Measurements from ENCODE around the gene AHNAK. TPM values are rescaled to one million over a fixed set of nuclear protein-coding genes. Genes with fewer than 3 reads are reported as not detected.
A peak's percentile ranks its signal among the peaks of the same experiment; 100 is the strongest.

The AHNAK gene
- total RNA-seq, 1 donor from 2014 or later, result 909 TPM

DNA sequence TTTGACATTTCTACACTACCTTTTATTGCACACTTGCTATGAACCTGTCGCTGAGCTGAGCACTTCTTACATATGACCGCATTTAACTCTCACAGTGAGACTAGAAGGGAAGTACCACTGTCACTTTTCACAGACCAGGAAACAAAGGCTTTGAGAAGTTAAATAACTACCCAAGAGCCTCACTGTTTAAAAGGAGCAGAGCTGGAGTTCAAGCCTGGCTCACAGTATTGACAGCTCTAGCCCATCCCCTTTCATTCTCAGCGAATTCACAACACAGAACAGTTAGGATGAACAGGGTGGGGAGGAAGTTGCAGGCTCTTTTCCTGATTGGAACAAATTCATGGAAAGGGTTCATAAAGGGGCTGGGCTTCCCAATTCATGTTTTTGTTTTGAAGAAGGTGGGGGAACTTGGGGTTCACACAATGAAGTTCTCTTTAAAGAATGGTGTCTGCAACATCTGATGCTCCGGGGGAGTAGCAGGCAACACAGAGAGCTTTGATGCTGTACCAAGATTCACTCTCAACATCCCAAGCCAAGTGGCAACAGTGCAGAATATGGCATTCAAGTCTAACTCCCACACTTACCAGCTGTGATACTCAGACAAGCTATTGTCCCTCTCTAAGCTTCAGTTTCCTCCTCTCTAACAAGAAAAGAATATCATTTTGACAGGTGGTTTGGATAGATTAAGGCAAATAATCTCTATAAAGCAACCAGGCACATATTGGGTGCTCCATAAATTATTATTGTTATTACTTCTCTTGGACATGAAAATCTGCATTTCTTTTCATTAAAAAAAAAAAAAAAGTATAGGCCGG is 110.6 kb downstream of the AHNAK start:
- no peak for DNase-seq

DNA sequence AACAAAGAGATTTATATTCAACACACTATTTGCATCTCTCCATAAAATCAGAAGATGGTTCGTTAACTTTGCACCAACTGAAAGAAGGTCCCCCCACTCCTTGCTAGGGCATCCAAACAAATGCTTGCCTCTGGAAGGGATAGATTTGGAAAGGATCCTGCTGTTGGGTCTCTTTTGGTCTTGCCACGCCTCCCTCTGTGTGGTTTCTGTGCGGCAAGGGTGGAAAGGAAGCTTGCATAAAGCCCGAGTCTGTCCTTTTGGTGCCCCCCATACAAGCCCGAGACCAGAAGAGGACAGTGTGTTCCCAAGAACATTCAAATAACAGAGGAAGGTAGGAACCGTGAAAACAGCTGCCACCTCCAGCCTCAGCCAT is 112.7 kb downstream of the AHNAK start:
- DNase-seq, result no peak

DNA sequence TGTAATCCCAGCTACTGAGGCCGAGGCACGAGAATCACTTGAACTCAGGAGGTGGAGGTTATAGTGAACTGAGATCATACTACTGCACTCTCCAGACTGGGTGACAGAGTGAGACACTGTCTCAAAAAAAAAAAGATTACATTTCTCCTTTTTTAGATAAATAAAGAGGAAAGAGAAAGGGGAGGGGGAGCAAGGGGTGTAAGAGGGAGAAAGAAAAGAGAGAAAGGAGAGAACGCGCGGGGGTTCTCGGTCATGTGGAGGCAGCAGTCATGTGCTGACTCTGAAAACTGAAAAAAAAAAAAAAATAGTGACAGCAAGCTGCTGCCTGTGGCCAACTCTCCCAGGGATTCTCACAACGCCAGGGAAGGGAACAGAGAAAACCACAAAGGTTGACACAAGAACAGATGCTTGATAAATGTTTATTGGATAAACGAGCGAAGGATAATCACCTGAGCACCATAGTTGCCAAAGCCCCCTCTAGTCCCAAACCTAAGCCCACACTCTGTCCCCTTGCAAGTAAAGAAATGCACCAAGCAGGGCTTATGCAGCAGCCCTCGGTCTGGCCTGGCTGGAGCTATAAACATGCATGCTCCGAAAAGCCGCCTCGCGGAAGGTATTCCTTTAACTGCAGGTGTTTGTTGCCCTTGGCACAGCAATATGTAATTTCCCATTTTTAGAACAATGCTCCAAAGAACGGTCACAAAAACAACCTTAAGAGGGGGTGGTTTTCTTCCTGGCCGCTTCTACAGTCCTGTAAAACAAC is 113.3 kb downstream of the AHNAK start:
- no peak for DNase-seq

DNA sequence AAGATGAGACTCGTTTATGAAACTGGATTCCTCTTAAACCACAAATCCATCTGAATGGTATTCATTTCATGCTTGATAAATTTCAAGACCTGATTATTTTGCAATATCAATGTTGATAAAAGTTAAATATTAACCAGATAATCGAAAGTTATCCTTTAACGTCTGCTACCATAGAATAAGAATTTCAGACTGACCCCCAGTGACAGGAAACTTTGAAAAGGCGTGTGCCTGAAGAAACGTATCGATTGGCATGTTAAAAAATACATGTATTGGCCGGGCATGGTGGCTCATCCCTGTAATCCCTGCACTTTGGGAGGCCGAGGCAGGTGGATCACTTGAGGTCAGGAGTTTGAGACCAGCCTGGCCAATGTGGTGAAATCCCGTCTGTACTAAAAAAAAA is 113.9 kb downstream of the AHNAK start:
- no peak for DNase-seq

DNA sequence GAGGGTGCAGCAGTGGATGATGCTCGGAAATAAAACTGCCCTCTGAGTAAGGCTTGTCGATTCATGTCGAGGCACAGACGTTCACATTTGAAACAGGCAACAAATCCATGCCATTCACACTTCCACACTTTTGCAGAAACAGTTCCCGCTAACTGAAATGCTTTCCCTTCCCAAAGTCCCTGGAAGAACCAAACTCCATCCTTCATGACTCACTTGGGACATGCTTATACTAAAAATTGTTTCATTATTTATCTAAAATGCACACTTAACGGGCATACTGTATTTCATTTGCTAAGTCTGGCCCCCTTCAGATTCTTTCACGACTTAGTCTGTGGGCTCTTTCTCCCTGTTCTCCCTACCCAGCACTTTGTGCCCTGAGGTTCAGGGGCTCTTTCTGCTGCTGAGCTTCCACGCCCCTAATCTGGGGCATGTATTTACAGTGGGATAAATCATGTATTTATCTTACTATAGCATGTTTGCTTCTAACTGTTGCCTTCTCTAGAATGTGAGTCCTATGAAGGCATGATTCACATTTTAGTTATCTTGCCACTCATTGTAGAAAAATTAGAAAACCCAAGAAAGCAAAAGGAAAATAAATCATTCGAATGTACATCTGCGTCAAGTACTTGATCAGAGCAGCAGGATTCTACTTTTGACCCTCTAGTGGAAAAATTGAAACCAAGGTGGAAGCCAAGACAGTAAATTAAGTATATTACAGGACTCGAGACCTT is 115.3 kb downstream of the AHNAK start:
- DNase-seq, result no peak

DNA sequence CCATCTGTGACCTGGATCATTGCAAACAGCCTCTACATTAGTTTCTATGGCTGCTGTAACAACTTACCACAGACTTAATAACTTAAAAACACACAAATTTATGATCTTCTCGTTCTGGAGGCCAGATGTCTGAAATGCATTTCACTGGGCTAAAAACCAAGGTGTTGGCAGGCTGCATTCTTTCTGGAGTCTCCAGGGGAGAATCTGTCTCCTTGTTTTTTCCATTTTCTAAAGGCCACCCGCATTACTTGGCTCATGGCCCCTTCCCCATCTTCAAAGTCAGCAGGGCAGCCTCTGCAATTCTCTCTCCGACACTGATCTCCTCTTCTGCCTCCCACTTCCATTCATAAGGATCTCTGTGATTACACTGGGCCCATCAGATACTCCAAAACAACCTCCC is 116.2 kb downstream of the AHNAK start:
- no peak for DNase-seq

DNA sequence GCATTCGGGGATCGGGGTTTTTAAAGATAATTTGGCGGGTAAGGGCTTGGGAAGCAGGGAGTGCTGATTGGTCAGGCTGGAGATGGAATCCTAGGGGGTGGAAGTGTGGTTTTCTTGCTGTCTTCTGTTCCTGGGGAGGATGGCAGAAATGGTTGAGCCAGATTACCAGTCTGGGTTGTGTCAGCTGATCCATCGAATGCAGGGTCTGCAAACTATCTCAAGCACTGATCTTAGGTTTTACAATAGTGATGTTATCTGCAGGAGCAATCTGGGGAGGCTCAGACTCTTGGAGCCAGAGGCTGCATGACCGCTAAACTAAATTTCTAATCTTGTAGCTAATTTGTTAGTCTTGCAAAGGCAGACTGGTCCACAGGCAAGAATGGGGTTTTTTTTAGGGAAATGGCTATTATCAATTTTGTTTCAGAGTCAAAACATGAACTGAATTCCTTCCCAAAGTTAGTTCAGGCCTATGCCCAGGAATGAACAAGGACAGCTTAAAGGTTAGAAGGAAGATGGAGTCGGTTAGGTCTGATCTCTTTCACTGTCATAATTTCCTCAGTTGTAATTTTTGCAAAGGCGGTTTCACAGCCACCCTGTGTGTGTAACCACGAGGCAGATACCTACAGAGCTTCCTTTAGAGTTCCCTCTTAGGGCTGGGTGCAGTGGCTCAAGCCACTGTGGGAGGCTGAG is 117.6 kb downstream of the AHNAK start:
- no peak for DNase-seq

DNA sequence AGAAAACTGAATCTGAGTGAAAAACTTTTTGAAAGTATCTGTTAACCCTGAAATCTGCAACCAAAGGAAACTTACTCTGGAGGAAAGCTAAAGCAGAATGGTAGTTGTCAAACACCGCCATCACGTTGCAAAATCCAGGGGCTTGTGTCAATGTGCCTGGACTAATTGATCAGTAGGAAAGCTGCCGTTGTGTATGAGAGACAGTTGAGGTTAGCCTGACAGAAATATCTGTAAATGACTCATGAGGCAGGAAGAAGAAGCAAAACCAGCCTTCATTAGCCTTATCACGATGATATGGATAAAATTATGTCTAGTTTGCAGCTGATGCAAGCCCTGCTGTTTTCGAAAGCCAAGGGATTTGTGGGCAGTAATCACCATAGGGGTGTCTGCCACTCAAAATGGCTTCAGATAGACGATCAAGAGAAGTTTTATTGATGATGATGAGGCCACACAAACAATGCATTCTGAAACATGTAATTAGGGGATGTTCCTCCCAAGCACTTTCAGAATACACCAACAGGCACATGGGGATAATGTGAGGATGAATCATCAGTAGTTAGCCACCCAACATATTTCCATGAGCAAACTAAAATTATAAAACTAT is 118.9 kb downstream of the AHNAK start:
- DNase-seq, result no peak

DNA sequence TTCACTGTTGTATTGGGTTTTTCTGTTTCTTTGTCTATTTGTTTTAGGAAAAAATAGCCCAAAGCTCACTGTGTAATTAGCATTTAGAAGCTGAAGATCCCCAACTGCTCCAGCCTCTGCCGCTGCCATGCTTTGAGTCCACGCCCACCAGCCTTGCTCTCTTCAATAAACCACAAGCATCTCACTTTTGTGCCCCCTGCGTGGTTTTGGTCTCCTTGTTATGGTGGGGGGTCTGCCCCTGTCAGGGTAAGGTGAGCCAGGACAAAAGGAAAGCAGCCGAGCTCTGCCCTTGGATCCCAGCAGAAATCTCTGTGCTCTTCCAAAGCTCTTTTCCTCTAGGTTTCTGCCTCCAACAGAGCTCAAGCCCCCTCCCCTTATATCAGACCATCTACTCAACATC is 123.6 kb downstream of the AHNAK start:
- DNase-seq, result no peak

DNA sequence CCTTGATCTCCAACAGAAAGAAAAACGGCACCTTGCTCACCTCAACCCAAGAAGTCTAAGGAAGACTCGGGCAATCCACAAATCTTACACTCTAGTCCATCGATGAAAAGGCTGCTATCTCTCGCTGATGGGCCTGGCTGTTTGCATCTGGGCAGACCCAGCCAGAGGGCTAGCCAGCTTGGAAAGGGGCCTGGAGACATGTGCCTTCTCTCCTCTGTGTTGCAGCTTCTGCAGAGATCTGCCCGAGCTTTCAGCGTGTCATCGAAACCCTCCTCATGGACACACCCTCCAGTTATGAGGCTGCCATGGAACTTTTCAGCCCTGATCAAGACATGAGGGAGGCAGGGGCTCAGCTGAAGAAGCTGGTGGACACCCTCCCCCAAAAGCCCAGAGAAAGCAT is 124.6 kb downstream of the AHNAK start:
- peak; percentile 63 for DNase-seq

DNA sequence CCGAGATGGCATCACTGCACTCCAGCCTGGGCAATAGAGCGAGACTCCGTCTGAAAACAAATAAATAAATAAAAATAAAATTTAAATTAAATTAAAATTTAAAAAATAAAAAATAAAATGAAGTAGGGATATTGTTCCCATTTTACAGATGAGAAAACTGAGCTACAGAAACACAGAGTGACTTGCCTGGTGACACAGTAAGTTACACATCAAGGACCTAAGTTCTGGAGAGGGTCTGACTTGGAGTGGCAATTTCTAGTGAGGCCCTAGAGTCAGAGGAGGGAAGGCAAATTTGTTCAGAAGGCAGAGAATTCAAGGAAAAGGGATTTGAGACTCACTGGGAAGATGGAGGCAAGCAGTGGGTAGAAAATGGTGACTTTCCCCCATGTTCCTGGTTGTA is 125.7 kb downstream of the AHNAK start:
- no peak for DNase-seq

DNA sequence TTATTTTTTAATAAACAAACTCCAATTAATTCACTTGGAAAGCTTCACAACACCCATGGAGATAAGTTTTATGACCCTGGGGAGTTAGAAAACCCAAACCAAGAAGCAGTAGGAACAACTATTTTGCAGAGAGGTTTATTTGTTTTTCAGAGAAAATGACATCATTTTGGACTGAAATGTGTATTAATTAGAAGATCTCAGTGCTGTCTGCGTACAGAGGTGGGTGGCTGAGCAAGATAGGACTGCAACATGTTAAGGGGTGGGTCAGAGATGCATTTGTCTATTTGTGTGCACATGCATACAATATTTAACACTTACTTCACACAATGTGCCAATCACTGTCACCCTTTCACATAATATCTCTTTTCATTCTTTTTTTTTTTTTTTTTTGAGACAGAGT is 126.7 kb downstream of the AHNAK start:
- peak; percentile 34 for DNase-seq

DNA sequence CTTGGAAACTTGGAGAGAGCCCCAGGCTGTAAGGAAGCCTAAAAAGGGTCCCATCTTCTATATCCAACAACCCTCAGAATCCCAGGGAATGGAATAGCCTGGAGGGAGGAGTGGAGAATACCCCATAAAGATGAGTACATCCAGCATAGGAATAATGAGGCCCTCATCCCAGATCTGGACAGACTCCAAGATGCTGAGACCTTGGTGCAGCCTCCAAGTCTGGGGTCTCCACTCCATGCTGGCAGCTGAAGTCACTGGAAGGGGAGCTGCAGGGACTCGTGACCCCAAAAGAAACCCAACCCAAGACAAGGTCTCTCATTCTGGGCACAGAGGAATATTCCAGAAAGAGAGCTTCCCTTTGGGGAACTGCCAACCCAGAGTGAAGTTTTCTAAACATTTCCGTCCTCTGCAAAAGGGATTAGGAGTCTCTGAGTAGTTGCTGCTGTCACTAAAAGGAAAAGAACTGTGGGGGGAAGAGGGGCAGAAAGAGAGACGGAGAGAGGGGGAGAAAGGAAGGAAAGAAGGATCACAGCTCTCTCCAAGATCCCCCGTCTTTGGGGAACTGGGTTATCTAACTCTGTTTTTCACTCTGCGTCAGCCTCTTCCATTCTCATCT is 127.2 kb downstream of the AHNAK start:
- peak; percentile 73 for DNase-seq

DNA sequence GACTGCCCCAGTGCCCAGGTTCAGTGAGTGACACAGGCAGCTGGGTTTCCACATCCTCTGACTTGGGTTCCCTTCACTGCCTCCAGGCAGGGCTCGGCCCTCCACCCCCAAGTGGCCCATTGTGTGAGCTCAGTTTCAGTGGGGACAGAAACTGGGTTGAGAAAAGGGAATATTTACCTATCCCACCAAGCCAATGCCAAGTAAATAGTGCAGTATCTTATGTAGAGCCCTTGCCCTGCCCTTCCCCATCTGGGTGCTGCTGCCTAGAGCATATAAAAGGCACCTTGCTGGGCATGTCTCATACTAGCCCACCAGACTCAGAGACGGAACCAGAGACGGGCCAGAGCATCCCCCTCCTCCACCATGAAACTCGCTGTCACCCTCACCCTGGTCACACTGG is 127.9 kb downstream of the AHNAK start, which contains the start of gene SCGB1A1:
Gene SCGB1A1, plus strand, starts transcription at position 301 of the 400 bp plus-strand sequence. Its CDS starts 63 bp downstream, at position 364.
- DNase-seq, result no peak

DNA sequence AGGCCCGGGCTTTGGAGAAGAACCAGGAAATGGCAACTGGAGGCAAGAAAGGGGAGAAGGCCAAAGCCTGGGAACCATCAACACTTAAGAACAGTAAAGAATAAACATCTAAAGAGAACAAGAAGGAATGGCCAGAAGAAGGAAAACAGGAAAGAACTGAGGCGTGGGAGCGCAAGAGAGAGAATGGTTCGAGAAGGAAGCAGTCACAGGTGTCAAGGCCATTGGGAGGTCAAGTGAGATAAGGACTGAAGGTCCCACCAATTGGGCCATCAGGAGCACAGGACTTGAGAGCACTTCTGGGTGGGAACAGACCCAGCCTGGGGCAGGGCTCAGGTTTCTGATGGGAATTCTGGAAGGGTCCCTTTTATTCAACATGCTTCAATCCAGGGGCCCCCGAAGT is 128.5 kb downstream of the AHNAK start:
- DNase-seq, result no peak

DNA sequence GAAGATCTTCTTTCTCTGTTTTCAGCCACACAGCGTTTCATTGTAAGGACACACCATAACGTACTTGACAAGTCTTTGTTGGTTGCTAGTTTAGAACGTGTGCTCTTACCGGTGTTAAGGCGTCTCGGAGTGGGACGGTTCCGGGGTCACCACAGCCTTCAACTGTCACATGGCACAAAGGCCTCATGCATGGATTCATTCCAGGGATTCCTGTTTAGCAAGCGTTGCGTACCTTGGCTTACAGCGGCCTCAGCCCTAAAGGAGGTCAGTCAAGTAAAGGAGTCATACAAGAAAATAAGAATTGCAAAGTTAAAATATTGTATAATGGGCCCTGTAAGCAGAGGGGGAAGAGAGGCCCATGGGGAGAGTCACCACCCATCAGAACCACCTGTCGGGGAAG is 130.0 kb downstream of the AHNAK start:
- DNase-seq, result no peak

DNA sequence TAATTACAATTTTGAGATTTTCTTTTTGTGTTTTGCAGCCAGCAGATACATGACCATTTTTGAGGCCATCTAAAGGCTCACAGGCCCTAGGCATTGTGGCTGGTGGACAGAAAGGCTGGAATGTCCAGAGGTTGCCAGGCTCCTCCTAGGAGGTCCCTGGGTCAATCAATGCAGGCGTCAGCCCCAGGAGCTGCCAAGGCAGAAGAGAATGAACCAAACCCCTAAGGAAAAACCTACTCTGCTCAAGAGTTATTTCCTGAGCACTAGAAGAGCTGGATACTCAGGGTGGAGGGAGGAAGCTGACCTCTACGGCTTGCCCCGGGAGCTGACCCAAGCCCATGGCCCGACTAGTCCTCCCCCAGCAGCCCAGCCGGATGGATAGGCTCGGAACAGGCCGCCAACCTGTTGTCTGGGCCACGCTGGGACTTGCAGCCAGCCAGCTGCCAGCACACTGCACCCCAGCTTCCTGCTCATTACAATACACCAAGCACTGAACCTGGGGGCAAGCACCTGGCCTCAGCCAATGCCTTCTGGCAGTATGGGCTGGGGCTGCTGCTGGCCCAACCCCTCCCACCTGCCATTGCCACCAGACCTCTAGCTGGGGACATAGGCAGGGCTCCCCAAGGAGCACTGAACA is 133.4 kb downstream of the AHNAK start:
- no peak for DNase-seq

DNA sequence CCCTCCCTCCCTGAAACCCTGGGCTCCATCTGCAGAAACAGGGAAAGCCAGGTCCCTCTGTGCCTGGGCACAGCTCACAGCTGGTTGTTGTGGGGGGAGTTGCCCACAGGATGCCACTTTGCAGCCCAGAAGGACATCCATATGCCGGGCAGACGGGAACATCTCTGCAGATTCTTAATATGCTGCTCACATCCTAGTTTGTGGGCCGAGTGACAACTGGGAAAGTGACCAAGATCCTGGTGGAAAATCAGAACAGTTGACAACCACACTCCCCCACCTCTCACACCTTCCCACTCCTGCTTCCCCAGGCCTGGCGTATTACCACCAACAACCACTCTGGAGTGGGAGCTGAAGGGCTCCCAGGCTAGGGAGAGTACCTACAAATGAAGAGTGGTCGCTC is 135.1 kb downstream of the AHNAK start:
- no peak for DNase-seq

DNA sequence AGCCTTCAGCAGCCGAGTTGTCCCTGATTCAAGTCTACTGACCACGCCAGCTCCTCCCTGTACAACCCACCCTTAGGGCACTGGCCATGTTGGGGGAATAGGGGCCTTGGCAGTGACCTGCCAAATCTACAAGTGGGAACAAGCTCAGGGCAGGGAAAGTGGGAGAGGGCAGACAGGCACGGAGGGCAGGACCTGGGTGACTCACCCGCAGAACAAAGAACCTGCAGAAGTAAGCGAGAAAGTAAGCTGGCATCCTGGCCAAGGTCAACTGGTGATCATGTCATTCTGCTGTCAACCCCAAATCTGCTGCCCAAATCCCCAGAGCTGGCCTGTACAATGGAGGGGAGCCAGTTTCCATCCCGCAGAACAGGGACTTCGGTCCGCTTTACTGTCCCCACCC is 135.6 kb downstream of the AHNAK start:
- no peak for DNase-seq

DNA sequence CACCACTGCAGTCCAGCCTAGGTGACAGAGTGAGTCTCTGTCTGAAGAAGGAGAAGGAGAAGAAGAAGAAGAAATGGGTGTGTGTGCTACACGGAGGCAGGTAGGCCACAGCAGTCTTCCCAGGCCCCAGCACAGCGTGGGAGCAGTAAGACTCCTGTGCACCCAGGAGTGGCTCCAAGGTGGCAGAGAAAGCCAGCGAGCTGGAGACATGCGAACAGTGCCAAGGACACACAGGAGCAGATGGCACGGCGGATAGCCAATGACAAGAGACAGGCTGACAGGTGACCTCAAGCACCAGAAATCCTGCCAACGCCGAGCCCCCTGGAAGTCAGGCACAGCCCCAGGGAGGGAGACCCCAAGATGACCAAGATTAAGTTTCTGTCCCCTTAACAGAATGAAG is 136.8 kb downstream of the AHNAK start:
- DNase-seq, result peak; percentile 24

DNA sequence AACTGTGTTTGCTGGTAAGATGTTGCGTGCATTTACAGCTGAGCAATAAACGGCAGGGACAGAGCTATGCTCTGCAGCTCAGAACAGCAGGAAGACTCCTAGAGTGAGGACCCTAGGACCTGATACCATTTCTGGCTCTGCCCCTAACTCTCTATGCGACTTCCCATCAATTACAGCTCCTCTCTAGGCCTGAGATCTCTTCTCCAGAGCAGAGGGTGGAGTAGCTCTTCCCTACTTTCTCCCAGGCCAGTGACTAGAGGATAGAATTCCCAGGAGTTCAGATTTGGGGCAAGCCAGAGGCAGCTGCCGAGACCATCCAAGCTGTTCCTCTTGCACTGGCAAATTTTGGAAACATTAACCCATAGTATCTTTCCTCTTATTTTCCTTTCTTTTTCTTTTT is 140.6 kb downstream of the AHNAK start:
- peak; percentile 63 for DNase-seq
